ENCODE measurements around the gene AOPEP.

Gene AOPEP

DNA sequence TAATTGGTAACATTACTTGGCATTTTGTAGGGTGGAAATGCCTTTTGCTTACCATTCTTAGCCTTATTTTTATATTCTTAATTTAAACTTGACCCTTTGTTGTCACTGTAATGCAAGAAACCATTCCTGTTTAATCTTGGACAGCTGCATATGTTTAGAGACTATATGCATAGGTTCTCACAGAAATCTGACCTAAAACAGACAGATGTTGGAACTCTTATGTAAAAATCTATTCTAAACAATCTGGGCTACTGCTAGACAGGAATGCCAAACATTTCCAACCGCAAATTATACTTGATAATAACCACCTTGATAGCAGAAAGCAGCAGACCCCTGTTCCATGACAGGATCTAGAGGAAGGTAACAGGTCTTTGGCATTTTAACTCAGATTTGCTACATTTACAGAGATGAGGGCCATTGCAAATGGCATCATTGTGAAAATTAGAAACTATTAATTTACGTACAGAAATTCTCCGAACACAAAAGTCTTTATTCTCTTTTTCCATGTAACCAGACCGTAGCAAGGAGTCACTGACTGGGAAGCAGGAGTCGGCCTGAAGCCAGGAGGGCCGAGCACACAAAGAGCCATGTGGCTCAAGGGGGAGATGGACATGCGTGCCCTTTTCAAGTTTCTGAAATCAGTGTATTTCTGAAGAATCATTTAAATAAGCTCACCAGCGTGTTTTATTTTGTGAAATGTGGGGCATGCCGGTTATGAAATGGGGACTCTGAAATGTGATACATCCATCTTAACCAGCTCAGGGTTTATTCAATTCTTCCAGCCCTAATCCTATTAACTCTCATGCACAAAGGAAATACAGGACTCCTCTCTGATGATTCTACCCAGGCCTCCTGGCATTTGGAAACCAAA lies 139.3 kb downstream of the AOPEP start:
- Histone ChIP-seq H3K36me3 (ENCODE audit: control insufficient read depth, insufficient read depth, low read length) (no peaks in the 10 kb centered on the region), H3K4me1 (ENCODE audit: control insufficient read depth, insufficient read depth, low read length) (peaks cover 32% of the 10 kb centered on the region), H3K9me3 (ENCODE audit: control insufficient read depth, low read length) (no peaks in the 10 kb centered on the region), H3K4me3 (ENCODE audit: insufficient read depth, low read depth, low read length) (no peak overlapping the region), H3K27ac (ENCODE audit: insufficient read depth, low read depth, low read length, poor library complexity, severe bottlenecking) (peak overlapping the region; percentile 44), H3K27me3 (ENCODE audit: control insufficient read depth, insufficient read depth, low read length, poor library complexity, severe bottlenecking) (no peaks in the 10 kb centered on the region)
- WGBS, 2 experiments = 64 to 71% methylated on average over 8 to 9 of the region's 9 CpGs

DNA sequence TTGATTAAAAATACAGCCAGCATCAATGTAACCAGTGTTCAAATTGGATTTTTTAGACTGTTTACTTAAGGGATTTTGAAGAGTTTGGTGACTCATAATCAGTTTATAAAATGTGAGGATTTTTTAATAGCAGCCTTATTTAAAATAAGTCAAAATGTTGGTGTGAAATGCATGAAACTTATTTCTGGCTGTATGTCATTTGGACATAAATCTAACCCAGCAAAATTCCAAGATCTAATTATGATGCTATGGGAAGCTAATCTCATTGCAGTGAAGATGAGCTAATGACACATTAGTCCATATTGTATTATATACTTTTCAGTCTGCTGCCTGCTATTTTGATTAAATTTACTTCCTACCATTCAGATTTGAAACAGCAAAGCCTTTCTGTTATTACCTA lies 140.3 kb downstream of the AOPEP start:
- Histone ChIP-seq H3K36me3 (ENCODE audit: control insufficient read depth, insufficient read depth, low read length) (no peaks in the 10 kb centered on the region), H3K27ac (ENCODE audit: insufficient read depth, low read depth, low read length, poor library complexity, severe bottlenecking) (no peak overlapping the region), H3K4me3 (ENCODE audit: insufficient read depth, low read depth, low read length) (no peak overlapping the region), H3K9me3 (ENCODE audit: control insufficient read depth, low read length) (no peaks in the 10 kb centered on the region), H3K4me1 (ENCODE audit: control insufficient read depth, insufficient read depth, low read length) (peaks cover 31% of the 10 kb centered on the region), H3K27me3 (ENCODE audit: control insufficient read depth, insufficient read depth, low read length, poor library complexity, severe bottlenecking) (no peaks in the 10 kb centered on the region)

DNA sequence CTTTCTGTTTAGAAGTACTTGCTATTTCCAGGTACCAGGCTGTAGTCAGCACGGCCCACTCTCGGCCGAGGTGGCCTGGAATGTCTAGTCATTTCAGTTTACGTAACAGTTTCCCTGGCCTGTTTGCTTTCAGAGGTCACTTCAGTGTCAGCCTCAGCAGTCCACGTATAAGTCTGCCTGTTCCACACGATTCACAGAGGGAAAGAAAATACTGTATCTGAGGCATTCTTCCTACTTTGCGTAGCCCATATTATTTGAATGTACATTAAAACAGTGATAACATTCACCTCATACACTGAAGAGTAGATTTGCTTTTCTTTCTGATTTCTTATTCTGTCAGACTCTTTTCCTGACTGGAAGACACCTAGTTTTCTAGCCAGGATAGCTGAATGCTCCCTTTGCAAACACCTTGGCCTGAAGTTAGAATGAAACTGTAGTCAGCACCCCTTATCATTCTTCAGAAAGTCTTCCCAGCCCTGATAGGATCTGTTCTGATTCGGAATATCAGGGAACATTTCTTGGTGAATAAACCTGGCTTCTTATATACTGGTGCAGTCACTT lies 140.9 kb downstream of the AOPEP start:
- H3K9me3 ChIP-seq (ENCODE audit: control insufficient read depth, low read length) = no peaks in the 10 kb centered on the region
- H3K4me3 ChIP-seq (ENCODE audit: insufficient read depth, low read depth, low read length) = no peak overlapping the region
- H3K36me3 ChIP-seq (ENCODE audit: control insufficient read depth, insufficient read depth, low read length) = no peaks in the 10 kb centered on the region
- H3K27me3 ChIP-seq (ENCODE audit: control insufficient read depth, insufficient read depth, low read length, poor library complexity, severe bottlenecking) = no peaks in the 10 kb centered on the region
- peak overlapping the region; percentile 3 for H3K27ac ChIP-seq (ENCODE audit: insufficient read depth, low read depth, low read length, poor library complexity, severe bottlenecking)
- peaks cover 25% of the 10 kb centered on the region for H3K4me1 ChIP-seq (ENCODE audit: control insufficient read depth, insufficient read depth, low read length)
- WGBS, 2 experiments = 68 to 78% methylated on average over 7 to 8 of the region's 8 CpGs

DNA sequence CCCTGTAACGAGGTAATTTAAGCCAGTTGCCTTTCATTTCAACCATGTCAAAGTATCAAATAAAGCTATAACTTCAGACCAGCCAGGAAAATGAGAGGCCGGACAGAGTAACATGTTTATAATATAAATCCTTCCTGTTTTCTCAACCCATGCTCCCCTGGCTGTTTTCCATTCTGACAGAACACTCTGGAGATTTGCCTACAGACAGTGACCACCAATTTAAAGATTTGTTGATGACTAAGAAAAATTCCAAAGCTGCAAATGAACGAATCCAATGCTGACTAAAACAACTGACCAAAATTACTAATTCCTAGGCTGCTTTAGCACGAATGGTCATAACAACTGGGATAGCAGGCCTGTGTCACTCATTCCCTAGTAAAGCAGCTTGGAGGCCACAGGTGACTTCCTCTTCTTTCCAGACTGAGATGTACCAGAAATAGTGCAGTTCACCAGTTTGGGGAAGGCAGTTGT lies 141.4 kb downstream of the AOPEP start:
- Histone ChIP-seq H3K36me3 (ENCODE audit: control insufficient read depth, insufficient read depth, low read length) (no peaks in the 10 kb centered on the region), H3K4me1 (ENCODE audit: control insufficient read depth, insufficient read depth, low read length) (peaks cover 24% of the 10 kb centered on the region), H3K4me3 (ENCODE audit: insufficient read depth, low read depth, low read length) (no peak overlapping the region), H3K27ac (ENCODE audit: insufficient read depth, low read depth, low read length, poor library complexity, severe bottlenecking) (no peak overlapping the region), H3K9me3 (ENCODE audit: control insufficient read depth, low read length) (no peaks in the 10 kb centered on the region), H3K27me3 (ENCODE audit: control insufficient read depth, insufficient read depth, low read length, poor library complexity, severe bottlenecking) (no peaks in the 10 kb centered on the region)
- 93 to 96% methylated on average over 4 of the region's 4 CpGs for WGBS, 2 experiments

DNA sequence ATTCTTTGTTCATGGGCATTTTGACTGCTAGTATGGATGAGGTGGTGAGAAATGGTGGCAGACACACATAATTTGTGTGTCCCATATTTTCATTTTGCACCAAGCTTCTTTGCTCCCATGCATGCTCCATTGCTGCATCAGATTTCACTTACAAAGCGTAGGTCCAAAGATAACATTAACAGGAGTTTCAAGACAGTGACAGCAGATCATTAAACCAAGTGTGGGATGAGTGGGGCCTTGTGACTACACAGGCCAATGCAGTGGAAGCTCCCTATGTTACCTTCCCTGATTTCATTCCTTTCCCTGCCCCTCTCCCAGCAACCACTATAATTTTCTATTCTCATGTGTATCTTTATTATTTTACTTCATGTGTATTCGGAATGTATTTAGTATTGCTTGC lies 142.0 kb downstream of the AOPEP start:
- no peak overlapping the region for H3K4me3 ChIP-seq (ENCODE audit: insufficient read depth, low read depth, low read length)
- no peaks in the 10 kb centered on the region for H3K9me3 ChIP-seq (ENCODE audit: control insufficient read depth, low read length)
- H3K27ac ChIP-seq (ENCODE audit: insufficient read depth, low read depth, low read length, poor library complexity, severe bottlenecking) = no peak overlapping the region
- no peaks in the 10 kb centered on the region for H3K36me3 ChIP-seq (ENCODE audit: control insufficient read depth, insufficient read depth, low read length)
- peaks cover 24% of the 10 kb centered on the region for H3K4me1 ChIP-seq (ENCODE audit: control insufficient read depth, insufficient read depth, low read length)
- WGBS, 2 experiments = 93 to 99% methylated on average over 2 of the region's 2 CpGs
- H3K27me3 ChIP-seq (ENCODE audit: control insufficient read depth, insufficient read depth, low read length, poor library complexity, severe bottlenecking) = no peaks in the 10 kb centered on the region

DNA sequence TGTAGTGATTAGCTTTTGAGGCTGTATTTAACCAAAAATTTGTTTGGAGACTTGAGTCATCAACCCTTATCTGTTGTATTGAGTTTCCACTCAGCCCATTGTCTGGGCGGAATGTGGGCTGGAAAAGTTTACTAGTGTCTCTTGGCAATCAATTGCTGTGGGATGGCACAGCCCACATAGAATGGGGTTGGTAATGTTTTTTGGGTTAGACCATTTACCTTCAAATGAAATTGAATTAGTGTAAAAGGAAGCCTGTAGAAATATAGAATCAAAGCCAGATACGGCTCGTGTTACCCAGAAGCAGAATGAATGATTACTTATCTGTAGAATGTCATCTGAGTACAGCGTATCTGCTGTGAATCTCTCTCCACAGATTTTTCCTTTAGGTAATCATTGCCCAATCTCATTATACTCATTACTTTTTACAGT lies 142.9 kb downstream of the AOPEP start:
- Histone ChIP-seq H3K9me3 (ENCODE audit: control insufficient read depth, low read length) (no peaks in the 10 kb centered on the region), H3K27ac (ENCODE audit: insufficient read depth, low read depth, low read length, poor library complexity, severe bottlenecking) (no peak overlapping the region)

DNA sequence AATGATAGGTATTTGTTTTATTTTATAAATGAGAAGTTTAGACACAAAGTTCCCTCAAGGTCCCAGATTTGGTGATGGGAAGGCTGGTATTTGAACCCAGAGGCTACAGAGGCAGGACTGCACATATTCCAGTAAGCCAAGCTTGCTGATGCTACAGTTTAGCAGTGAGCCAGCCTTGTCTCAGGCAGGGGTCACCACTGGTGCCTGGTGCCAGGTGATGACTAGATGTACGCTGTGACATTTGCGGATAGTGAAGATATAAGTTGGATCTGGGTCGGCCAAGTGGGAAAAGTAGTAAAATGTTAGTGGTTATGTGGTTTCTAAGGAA lies 143.9 kb downstream of the AOPEP start:
- Histone ChIP-seq H3K36me3 (ENCODE audit: control insufficient read depth, insufficient read depth, low read length) (no peaks in the 10 kb centered on the region), H3K4me3 (ENCODE audit: insufficient read depth, low read depth, low read length) (no peak overlapping the region), H3K4me1 (ENCODE audit: control insufficient read depth, insufficient read depth, low read length) (peaks cover 22% of the 10 kb centered on the region), H3K27ac (ENCODE audit: insufficient read depth, low read depth, low read length, poor library complexity, severe bottlenecking) (no peak overlapping the region), H3K9me3 (ENCODE audit: control insufficient read depth, low read length) (no peaks in the 10 kb centered on the region), H3K27me3 (ENCODE audit: control insufficient read depth, insufficient read depth, low read length, poor library complexity, severe bottlenecking) (no peaks in the 10 kb centered on the region)
- WGBS, 2 experiments = 97 to 98% methylated on average over 3 of the region's 3 CpGs

More for the DNA sequence above, 142.9 kb downstream of the AOPEP start:
- Histone ChIP-seq H3K4me3 (ENCODE audit: insufficient read depth, low read depth, low read length) (no peak overlapping the region), H3K27me3 (ENCODE audit: control insufficient read depth, insufficient read depth, low read length, poor library complexity, severe bottlenecking) (no peaks in the 10 kb centered on the region), H3K36me3 (ENCODE audit: control insufficient read depth, insufficient read depth, low read length) (no peaks in the 10 kb centered on the region), H3K4me1 (ENCODE audit: control insufficient read depth, insufficient read depth, low read length) (peaks cover 24% of the 10 kb centered on the region)
- 70 to 75% methylated on average over 4 of the region's 4 CpGs for WGBS, 2 experiments

DNA sequence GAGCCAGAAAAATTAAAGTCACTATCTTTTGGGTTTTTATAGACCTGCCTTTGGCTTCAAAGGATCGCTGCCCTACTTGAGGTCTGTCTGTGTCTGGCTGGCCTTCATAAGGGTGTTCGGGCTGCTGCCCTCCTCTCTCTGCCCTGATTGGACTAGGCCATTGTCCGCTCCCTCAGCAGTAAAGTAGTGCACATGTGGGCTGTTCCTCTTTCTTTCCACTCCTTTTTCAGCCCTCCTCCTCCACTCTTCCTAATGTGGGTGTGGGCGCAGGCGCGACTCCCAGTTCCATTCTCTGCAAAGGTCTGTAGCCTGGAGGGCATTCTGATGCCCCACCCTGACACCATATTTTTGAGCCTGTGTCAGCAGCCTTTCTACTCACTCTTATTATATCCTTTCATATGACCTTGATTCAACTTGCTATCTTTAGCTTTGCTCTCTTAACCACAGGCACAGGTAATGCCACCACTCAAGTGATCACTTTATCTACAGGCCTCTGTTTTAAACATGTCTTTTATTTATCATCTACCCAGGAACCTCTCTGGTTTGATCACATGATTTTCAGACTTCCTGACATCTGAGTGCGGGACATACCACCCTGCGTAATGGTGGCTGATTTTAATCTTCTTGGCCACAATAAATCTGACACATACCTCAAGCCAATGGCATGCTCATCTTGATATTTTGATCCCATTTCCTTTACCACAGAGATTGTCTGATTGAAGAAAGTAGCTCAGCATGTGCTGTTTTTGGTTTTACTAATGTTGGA lies 144.5 kb downstream of the AOPEP start:
- Histone ChIP-seq H3K27me3 (ENCODE audit: control insufficient read depth, insufficient read depth, low read length, poor library complexity, severe bottlenecking) (no peaks in the 10 kb centered on the region), H3K4me3 (ENCODE audit: insufficient read depth, low read depth, low read length) (no peak overlapping the region), H3K27ac (ENCODE audit: insufficient read depth, low read depth, low read length, poor library complexity, severe bottlenecking) (no peak overlapping the region), H3K9me3 (ENCODE audit: control insufficient read depth, low read length) (no peaks in the 10 kb centered on the region), H3K36me3 (ENCODE audit: control insufficient read depth, insufficient read depth, low read length) (no peaks in the 10 kb centered on the region), H3K4me1 (ENCODE audit: control insufficient read depth, insufficient read depth, low read length) (peaks cover 17% of the 10 kb centered on the region)
- WGBS, 2 experiments = 92 to 95% methylated on average over 8 of the region's 8 CpGs

DNA sequence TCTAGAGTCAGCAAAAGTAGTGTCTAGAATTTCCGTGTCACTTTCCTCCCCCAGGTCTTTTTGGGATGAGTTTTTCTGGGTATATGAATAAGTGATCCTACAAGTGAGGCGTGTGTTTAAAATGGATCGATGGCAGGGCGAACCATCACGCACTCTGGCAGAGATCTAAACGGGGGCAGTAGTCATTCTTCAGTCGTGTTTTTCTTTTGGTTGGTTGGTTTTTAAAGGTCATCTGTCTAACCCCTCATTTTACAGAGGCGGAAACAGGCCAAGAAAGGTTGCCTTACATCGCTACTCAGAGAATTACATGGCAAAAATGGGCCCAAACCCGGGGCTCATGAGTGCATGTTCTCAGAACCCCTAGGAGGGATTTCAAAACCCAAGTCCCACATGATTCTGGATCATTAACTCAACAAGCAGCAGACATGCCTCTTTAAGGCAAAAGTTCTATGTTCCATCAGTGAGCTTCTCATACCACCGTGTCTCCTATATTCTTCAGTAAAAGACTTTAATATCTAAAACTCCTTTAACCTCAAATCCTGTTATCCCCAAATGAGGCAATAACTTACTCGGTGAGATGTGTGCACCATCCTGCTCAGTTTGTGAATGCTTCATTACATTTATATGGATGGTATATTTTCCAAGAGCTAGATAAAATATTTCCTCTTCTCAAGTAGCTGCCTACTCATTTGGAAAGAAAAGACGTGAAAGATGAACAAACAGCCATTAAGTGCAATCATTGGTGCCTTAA lies 145.8 kb downstream of the AOPEP start:
- Histone ChIP-seq H3K4me3 (ENCODE audit: insufficient read depth, low read depth, low read length) (no peak overlapping the region), H3K9me3 (ENCODE audit: control insufficient read depth, low read length) (no peaks in the 10 kb centered on the region), H3K27me3 (ENCODE audit: control insufficient read depth, insufficient read depth, low read length, poor library complexity, severe bottlenecking) (no peaks in the 10 kb centered on the region), H3K4me1 (ENCODE audit: control insufficient read depth, insufficient read depth, low read length) (peaks cover 6% of the 10 kb centered on the region), H3K27ac (ENCODE audit: insufficient read depth, low read depth, low read length, poor library complexity, severe bottlenecking) (no peak overlapping the region), H3K36me3 (ENCODE audit: control insufficient read depth, insufficient read depth, low read length) (no peaks in the 10 kb centered on the region)
- WGBS, 2 experiments = 93 to 95% methylated on average over 12 to 13 of the region's 13 CpGs
